ENCODE data around the gene ICAM3.

DNA sequence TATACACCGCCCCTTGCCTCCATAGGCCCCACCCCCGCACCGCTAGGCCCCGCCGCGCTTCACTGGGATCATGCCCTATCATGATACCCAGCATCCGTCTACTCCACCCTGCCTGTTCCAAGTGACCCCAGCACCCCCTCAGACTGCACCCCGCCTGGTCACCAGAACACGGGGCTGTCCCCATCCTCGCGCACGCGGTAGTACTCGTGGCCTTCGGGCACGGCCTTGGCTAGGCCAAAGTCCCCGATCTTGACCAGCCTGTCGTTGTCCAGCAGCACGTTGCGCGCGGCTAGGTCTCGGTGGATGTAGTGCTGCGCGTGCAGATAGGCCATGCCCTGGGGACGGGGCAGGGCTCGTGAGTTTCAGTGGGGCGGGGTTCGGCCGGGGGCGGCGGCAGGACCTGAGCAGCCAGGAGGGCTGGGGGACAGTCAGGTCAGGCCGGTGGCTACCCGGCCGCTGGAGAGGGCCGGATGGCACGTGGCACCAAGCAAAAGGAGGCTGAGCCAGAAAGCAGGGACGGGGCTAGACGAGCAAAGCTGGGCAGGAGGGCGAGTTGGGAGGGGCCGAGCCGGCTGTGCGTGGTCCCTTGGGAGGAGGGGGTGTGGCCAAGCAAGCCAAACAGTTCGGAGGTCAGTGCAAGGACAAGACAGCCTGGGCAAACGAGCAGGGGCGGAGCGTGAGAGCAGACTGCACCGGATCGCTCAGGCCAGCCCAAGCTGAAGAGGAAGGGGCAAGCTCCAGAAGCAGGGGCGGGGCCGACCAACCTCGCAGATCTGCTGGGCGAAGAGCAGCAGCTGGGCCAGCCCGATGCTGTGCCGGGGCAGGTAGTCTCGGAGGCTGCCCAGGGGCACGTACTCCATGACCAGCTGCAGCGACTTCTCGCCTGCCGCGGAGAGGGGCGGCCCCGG, 13.6 kb upstream of the ICAM3 start:
- TF ChIP-seq, protein P1, sequence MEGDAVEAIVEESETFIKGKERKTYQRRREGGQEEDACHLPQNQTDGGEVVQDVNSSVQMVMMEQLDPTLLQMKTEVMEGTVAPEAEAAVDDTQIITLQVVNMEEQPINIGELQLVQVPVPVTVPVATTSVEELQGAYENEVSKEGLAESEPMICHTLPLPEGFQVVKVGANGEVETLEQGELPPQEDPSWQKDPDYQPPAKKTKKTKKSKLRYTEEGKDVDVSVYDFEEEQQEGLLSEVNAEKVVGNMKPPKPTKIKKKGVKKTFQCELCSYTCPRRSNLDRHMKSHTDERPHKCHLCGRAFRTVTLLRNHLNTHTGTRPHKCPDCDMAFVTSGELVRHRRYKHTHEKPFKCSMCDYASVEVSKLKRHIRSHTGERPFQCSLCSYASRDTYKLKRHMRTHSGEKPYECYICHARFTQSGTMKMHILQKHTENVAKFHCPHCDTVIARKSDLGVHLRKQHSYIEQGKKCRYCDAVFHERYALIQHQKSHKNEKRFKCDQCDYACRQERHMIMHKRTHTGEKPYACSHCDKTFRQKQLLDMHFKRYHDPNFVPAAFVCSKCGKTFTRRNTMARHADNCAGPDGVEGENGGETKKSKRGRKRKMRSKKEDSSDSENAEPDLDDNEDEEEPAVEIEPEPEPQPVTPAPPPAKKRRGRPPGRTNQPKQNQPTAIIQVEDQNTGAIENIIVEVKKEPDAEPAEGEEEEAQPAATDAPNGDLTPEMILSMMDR (conservative IDR thresholded peaks at IDR 0.05; ENCODE audit: low read length), result no peak
- TF ChIP-seq EZH2phosphoT487 (IDR thresholded peaks at IDR 0.05; ENCODE audit: borderline replicate concordance), result no peak

All from Loucy (cell line).